Tibial artery (tissue), 4 donors: ENCODE measurements around the gene UBE2U.

Source experiments
- DNase-seq, 2 donors: peaks; one replicate each; pipeline ENCODE4 v3.0.0-alpha.2; 2019
- H3K27ac ChIP-seq, 2 donors: fragments of 200-600 bp; sonication (generic) in 1 of 2; 1 replicate in 1 of 2; 2 replicates in 1 of 2; pipeline ENCODE4 v1.5.1; 2018 to 2019; ENCODE audit warnings: mild to moderate bottlenecking in 1 of 2
- H3K27me3 ChIP-seq, 2 donors: fragments of 200-600 bp; sonication (generic) in 1 of 2; one replicate each; pipeline versions ENCODE4 v1.5.1 to v1.6.0; 2016 to 2019
- H3K36me3 ChIP-seq, 3 donors: fragments of 200-600 bp; sonication (generic) in 2 of 3; one replicate each; pipeline ENCODE4 v1.5.1; 2016 to 2019; ENCODE audit warnings: mild to moderate bottlenecking in 2 of 3
- H3K4me1 ChIP-seq, 4 donors: fragments of 200-600 bp; sonication (generic) in 2 of 4; 1 replicate in 3 of 4; 2 replicates in 1 of 4; pipeline ENCODE4 v1.5.1; 2016 to 2019
- H3K4me3 ChIP-seq, 2 donors: fragments of 200-600 bp; sonication (generic) in 1 of 2; 1 replicate in 1 of 2; 2 replicates in 1 of 2; pipeline ENCODE4 v1.5.1; 2018 to 2019; ENCODE audit warnings: mild to moderate bottlenecking in 2 of 2
- H3K9me3 ChIP-seq, 3 donors: fragments of 200-600 bp; sonication (generic) in 1 of 3; one replicate each; pipeline ENCODE4 v1.5.1; 2016 to 2019
- CTCF ChIP-seq, 2 experiments: fragments of 200-600 bp in 1 of 2; fragments of 450-650 bp in 1 of 2; IDR thresholded peaks; one replicate each; pipeline ENCODE4 v1.5.1; 2017 to 2019; ENCODE audit warnings: antibody characterized with exemption in 2 of 2, mild to moderate bottlenecking in 1 of 2, moderate library complexity in 1 of 2
- intact Hi-C: fragments of 100-400 bp; cut with DNase I; formaldehyde crosslinking; loops from one replicate; pipeline ENCODE4 v1.15.0; 2023; ENCODE audit warnings: low total_unique reads

UBE2U gene

GRCh38 chr1:64179588-64179987 lies 23.8 kb upstream of the UBE2U start:
- Histone ChIP-seq H3K36me3 (peaks cover 11 to 22% (median 14%) of the 10 kb centered on the region in 3 donors), H3K4me1 (peaks cover 0 to 8% (median 4%) of the 10 kb centered on the region in 4 donors), H3K27me3 (no peaks in the 10 kb centered on the region), H3K4me3 (no peak overlapping the region), H3K9me3 (no peaks in the 10 kb centered on the region), H3K27ac (no peak overlapping the region)
- no peak for DNase-seq
- intact Hi-C loops, result no loop called here
- no peak for TF ChIP-seq CTCF (IDR thresholded peaks at IDR 0.05)

DNA sequence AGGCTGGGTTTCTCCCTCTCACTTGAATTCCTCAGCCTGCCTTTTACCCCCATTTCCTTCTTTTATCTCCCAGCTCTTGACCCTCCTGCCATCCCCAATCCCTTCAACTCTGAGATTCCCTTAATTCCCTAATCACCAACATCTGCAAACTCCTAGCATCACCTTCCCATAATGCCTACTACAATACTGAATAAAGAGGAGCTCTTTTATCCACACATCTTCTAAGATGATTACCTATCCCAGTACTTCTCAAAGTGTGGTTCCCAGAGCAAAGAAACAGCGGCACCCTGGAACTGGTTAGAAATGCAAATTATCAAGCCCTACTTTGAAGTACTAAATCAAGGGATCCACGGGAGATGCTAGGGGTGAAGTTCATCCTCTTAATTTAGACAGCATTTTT lies 21.2 kb upstream of the UBE2U start:
- Histone ChIP-seq H3K9me3 (no peaks in the 10 kb centered on the region), H3K4me1 (peaks cover 0 to 8% (median 4%) of the 10 kb centered on the region in 4 donors), H3K27ac (no peak overlapping the region), H3K36me3 (peaks cover 11 to 14% (median 14%) of the 10 kb centered on the region in 3 donors), H3K4me3 (no peak overlapping the region), H3K27me3 (no peaks in the 10 kb centered on the region)
- TF ChIP-seq CTCF (IDR thresholded peaks at IDR 0.05), result no peak
- intact Hi-C loops, result no loop called here
- no peak for DNase-seq

- no peaks in the 10 kb centered on the region for H3K27me3 ChIP-seq
- H3K9me3 ChIP-seq, result no peaks in the 10 kb centered on the region
- intact Hi-C loops, result no loop called here
- no peak overlapping the region for H3K27ac ChIP-seq
- TF ChIP-seq CTCF (IDR thresholded peaks at IDR 0.05), result no peak
- no peak overlapping the region for H3K4me3 ChIP-seq
- DNase-seq, result no peak
- H3K36me3 ChIP-seq, result peaks cover 2% of the 10 kb centered on the region in 3 donors
- H3K4me1 ChIP-seq, result peaks cover 0 to 8% (median 4%) of the 10 kb centered on the region in 4 donors
These were observed 19.9 kb upstream of the UBE2U start for GRCh38 chr1:64183395-64184002.

DNA sequence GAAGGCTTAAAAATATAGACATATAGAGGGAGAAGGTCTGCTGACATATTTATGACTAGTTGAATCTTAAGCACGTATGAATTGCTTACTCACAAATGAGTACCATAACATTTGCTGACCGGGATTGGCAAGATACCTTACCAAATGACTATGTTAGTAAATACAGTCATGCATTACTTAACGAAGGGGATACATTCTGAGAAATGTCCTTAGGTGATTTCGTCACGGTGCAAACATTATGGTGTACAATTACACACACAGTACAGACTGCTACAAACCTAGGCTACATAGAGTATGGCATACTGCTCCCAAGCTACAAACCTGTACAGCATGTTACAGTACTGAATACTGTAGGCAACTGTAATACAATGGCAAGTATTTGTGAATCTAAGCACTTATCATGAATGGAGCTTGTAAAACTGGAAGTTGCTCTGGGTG lies 19.4 kb upstream of the UBE2U start:
- intact Hi-C loops, result no loop called here
- Histone ChIP-seq H3K27me3 (no peaks in the 10 kb centered on the region), H3K27ac (no peak overlapping the region), H3K4me1 (peaks cover 0 to 8% (median 4%) of the 10 kb centered on the region in 4 donors), H3K36me3 (no peaks in the 10 kb centered on the region), H3K9me3 (no peaks in the 10 kb centered on the region), H3K4me3 (no peak overlapping the region)
- DNase-seq, result no peak
- TF ChIP-seq CTCF (IDR thresholded peaks at IDR 0.05), result no peak

GRCh38 chr1:64186138-64186897 lies 17.1 kb upstream of the UBE2U start:
- no peak for DNase-seq
- Histone ChIP-seq H3K27me3 (no peaks in the 10 kb centered on the region), H3K9me3 (no peaks in the 10 kb centered on the region), H3K4me3 (no peak overlapping the region), H3K4me1 (no peaks in the 10 kb centered on the region), H3K27ac (no peak overlapping the region), H3K36me3 (no peaks in the 10 kb centered on the region)
- no peak for TF ChIP-seq CTCF (IDR thresholded peaks at IDR 0.05)
- intact Hi-C loops, result no loop called here
